ENCODE data around the gene RILPL1. TPM values are rescaled to one million over a fixed set of nuclear protein-coding genes. Genes with fewer than 3 reads are reported as not detected.

The RILPL1 gene
- total RNA-seq, 2 experiments from 2014 or later: 2.9 TPM

DNA sequence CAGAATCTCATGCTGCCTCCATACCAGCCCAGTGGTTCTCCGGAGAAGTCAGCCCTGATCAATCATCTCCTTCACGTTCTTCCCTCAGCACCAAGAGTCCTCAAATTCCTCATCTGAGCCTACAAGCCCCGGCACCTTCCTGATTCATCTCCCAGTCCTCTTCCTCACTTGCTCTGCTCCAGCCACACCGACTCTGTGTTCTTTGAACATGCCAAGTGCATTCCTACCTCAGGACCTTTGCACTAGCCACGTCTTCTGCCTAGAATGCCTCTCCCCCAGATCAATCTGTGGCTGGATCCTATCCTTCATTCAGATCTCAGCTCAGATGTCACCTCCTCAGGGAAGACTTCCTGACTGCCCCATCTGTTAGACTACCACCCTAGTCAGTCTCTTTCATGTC is 4.7 kb downstream of the RILPL1 start:
- ChIA-PET POLR2A (no interaction called here), CTCF (no interaction called here)
- intact Hi-C loops (cut with micrococcal nuclease): no loop called here
- TF ChIP-seq, protein P1, sequence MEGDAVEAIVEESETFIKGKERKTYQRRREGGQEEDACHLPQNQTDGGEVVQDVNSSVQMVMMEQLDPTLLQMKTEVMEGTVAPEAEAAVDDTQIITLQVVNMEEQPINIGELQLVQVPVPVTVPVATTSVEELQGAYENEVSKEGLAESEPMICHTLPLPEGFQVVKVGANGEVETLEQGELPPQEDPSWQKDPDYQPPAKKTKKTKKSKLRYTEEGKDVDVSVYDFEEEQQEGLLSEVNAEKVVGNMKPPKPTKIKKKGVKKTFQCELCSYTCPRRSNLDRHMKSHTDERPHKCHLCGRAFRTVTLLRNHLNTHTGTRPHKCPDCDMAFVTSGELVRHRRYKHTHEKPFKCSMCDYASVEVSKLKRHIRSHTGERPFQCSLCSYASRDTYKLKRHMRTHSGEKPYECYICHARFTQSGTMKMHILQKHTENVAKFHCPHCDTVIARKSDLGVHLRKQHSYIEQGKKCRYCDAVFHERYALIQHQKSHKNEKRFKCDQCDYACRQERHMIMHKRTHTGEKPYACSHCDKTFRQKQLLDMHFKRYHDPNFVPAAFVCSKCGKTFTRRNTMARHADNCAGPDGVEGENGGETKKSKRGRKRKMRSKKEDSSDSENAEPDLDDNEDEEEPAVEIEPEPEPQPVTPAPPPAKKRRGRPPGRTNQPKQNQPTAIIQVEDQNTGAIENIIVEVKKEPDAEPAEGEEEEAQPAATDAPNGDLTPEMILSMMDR (IDR thresholded peaks at IDR 0.05): no peak
- DNase-seq (no peak), ATAC-seq (no peak)
- Mint-ChIP-seq H3K27me3 (no peaks in the 10 kb centered on the region), H3K4me1 (ENCODE audit: low read depth) (peaks cover 12% of the 10 kb centered on the region), H3K36me3 (ENCODE audit: low read depth) (no peaks in the 10 kb centered on the region), H3K4me3 (no peak overlapping the region), H3K27ac (no peak overlapping the region), H3K9me3 (no peaks in the 10 kb centered on the region)

DNA sequence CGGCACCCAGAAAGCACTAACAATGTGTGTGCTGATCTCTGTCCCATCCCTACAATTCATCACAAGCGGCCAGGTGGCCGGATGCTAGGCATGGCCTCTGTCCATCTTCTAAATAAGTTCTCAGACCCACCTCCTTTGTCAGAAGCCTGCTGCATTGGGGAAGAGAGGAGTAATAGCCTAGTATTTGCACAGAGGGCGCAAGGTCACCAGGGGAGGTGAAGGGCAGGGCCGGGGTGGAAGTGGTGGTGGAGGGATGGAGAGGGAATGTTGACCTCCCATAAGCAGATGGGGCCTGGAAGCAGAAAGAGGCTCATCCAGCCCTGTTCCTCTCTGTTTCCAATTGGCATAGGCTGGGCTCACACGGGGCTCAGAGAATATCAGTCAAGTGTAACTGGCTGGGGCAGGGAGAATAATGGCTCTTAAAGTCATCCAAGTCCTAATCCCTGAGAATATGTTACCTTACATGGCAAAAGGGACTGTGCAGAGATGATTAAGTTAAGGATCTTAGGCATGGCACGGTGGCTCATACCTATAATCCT is 6.9 kb downstream of the RILPL1 start:
- DNase-seq (no peak), ATAC-seq (no peak)
- Mint-ChIP-seq H3K36me3 (ENCODE audit: low read depth) (no peaks in the 10 kb centered on the region), H3K27me3 (no peaks in the 10 kb centered on the region), H3K4me3 (no peak overlapping the region), H3K4me1 (ENCODE audit: low read depth) (no peaks in the 10 kb centered on the region), H3K27ac (no peak overlapping the region), H3K9me3 (no peaks in the 10 kb centered on the region)
- ChIA-PET CTCF (no interaction called here), POLR2A (no interaction called here)
- intact Hi-C loops (cut with micrococcal nuclease): no loop called here
- TF ChIP-seq, protein P1 (IDR thresholded peaks at IDR 0.05): no peak

DNA sequence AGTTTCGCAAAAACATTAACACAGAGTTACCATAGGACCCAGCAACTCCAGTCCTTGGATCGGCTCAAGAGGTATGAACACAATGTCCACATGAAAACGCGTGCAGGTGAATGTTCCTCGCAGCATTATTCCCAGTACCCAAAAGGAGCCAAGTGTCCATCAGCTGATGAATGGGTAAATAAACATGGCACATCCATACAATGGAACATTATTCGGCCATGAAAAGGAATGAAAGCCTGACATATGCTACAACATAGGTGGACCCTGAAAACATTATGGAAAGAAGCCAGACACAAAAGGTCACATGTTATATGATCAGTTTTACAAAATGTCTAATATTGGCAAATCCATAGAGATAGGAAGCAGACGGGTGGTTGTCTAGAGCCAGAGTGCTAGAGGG is 9.1 kb downstream of the RILPL1 start:
- no peak overlapping the region for H3K4me3 Mint-ChIP-seq
- H3K4me1 Mint-ChIP-seq (ENCODE audit: low read depth): no peaks in the 10 kb centered on the region
- TF ChIP-seq, protein P1 (IDR thresholded peaks at IDR 0.05): no peak
- ATAC-seq (no peak), DNase-seq (no peak)
- H3K9me3 Mint-ChIP-seq: no peaks in the 10 kb centered on the region
- ChIA-PET POLR2A (interaction anchor here (2.1 kb wide), 1 partner anchor 8 kb away, joined by 9 read pairs; the partner anchor contains the start of gene RILPL1), CTCF (no interaction called here)
- H3K27ac Mint-ChIP-seq: no peak overlapping the region
- H3K27me3 Mint-ChIP-seq: no peaks in the 10 kb centered on the region
- peaks cover 3% of the 10 kb centered on the region for H3K36me3 Mint-ChIP-seq (ENCODE audit: low read depth)
- intact Hi-C loops (cut with micrococcal nuclease): no loop called here

DNA sequence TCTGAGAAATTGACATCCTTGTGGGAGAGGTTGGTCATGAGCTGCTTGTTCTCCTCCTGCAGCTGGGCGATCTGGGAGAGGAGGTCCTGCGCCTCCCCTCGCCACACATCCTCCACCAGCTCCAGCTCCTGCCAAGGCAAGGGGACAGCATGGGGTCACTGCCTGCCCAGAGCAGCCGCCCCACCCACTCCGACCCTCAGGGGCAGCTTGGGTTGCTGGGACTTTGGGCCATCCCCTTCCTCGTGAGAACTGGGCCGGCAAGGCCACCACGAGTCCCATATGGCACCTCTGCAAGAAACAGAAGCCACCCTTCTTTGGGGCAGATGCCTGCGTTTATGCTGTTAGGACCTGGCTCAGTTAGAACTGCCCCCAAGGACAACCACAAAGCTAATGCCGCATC is 10.0 kb downstream of the RILPL1 start:
- CTCF ChIA-PET: no interaction called here
- ATAC-seq (no peak), DNase-seq (no peak)
- no peaks in the 10 kb centered on the region for H3K27me3 Mint-ChIP-seq
- no peak overlapping the region for H3K4me3 Mint-ChIP-seq
- TF ChIP-seq, protein P1 (IDR thresholded peaks at IDR 0.05): no peak
- POLR2A ChIA-PET: interaction anchor here (0.9 to 2.1 kb wide), 2 partner anchors 9 to 47 kb away, joined by 4 to 9 read pairs; partner anchors contain the start of gene RILPL1
- intact Hi-C loops (cut with micrococcal nuclease): no loop called here
- no peak overlapping the region for H3K27ac Mint-ChIP-seq
- no peaks in the 10 kb centered on the region for H3K9me3 Mint-ChIP-seq
- H3K4me1 Mint-ChIP-seq (ENCODE audit: low read depth): peaks cover 4% of the 10 kb centered on the region
- H3K36me3 Mint-ChIP-seq (ENCODE audit: low read depth): peaks cover 4% of the 10 kb centered on the region

DNA sequence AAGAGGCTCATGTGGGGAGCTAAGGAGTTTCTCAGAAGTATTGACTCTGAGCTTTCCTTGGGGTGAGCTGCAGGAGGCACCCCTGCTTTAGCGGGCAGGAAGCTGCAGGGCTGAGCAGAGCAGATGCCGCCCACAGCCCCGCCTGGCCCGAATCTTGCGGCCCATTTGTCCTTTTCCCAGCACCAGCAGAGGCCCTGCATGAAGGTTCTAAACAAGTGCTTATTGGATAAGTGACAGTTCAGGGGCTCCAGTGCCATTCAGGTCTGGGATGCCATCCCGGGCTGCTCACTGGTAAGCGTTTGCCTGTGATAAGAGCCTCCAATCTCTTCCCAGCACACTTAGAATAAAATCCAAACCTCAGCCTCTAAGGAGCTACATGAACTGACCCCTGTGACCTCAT is 11.4 kb downstream of the RILPL1 start:
- TF ChIP-seq, protein P1 (IDR thresholded peaks at IDR 0.05): no peak
- peaks cover 4% of the 10 kb centered on the region for H3K4me1 Mint-ChIP-seq (ENCODE audit: low read depth)
- no peak overlapping the region for H3K4me3 Mint-ChIP-seq
- no peaks in the 10 kb centered on the region for H3K27me3 Mint-ChIP-seq
- ATAC-seq (no peak), DNase-seq (no peak)
- H3K27ac Mint-ChIP-seq: no peak overlapping the region
- peaks cover 4% of the 10 kb centered on the region for H3K36me3 Mint-ChIP-seq (ENCODE audit: low read depth)
- H3K9me3 Mint-ChIP-seq: no peaks in the 10 kb centered on the region
- intact Hi-C loops (cut with micrococcal nuclease): no loop called here
- ChIA-PET CTCF (no interaction called here), POLR2A (interaction anchor here (2.1 kb wide), 1 partner anchor 10 kb away, joined by 9 read pairs; the partner anchor contains the start of gene RILPL1)

Measured in activated CD8-positive, alpha-beta T cell treated with anti-CD3 and anti-CD28 coated beads for 36 hours (primary cell).